HG03558 (cell line): ENCODE data around the gene LMTK2.

Experiments
- ATAC-seq: cut with Tn5 transposase; IDR thresholded peaks from one replicate; pipeline ENCODE4 v1.9.1; 2021; ENCODE audit warnings: moderate number of reproducible peaks; ENCODE audit not compliant: unreplicated experiment; ENCODE audit errors: extremely low read depth

Gene LMTK2

GRCh38 chr7:98230746-98231471 is 124.2 kb downstream of the LMTK2 start:
- ATAC-seq = no peak

DNA sequence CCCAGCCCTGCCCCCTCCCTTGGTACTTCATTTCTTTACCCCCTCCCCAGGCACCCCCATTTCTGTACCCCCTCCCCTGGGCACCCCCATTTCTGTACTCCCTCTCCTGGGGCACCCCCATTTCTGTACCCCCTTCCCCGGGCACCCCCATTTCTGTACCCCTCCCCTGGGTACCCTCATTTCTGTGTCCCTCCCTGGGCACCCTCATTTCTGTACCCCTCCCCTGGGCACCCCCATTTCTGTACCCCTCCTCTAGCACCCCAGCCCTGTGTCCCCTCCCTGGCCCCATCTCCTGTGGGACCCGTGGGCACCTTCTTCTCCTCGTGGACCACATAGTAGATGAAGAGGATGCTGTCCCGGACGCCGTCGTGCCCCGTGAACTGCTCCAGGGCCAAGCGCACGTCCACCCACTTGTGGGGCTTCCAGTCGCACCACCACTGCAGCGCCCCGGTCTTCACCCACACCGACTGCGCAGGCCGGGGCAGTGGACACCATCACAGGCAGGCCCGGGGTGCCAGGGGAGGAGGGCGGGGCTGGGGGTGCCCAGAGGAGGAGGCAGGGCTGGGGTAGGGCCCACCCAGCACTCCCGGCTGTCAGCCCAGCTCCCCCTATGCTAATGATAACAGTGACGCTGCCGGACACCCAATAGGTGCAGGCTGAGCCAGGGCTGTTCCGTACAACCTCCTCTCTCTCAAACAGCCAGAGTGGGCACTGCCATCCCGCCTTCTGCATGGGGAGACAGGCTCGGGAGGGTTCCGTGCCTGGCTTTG is 125.0 kb downstream of the LMTK2 start:
- ATAC-seq = no peak

- ATAC-seq = no peak
Measured at GRCh38 chr7:98232263-98232585, 125.6 kb downstream of the LMTK2 start.

DNA sequence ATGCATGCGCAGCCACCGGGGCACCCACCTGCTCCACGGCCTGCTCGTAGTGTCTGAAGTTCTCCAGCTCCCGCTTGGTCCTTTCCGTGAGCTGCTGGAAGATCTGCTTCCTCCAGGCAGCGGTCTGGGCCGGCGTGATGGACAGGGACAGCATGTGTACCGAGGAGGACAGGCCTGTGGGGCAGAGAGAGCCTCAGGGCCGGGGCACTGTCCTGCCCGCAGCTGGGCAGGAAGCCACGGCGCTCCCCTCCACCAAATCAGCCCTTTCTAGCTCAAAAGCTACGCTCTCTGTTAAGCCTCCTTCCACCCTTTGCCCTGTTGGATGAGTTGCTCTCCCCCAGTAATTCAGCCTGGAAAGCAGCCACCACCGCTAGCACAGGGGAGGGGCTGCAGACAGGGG is 126.1 kb downstream of the LMTK2 start:
- ATAC-seq = no peak

- ATAC-seq = no peak
Measured at GRCh38 chr7:98233219-98234070, 126.8 kb downstream of the LMTK2 start.

DNA sequence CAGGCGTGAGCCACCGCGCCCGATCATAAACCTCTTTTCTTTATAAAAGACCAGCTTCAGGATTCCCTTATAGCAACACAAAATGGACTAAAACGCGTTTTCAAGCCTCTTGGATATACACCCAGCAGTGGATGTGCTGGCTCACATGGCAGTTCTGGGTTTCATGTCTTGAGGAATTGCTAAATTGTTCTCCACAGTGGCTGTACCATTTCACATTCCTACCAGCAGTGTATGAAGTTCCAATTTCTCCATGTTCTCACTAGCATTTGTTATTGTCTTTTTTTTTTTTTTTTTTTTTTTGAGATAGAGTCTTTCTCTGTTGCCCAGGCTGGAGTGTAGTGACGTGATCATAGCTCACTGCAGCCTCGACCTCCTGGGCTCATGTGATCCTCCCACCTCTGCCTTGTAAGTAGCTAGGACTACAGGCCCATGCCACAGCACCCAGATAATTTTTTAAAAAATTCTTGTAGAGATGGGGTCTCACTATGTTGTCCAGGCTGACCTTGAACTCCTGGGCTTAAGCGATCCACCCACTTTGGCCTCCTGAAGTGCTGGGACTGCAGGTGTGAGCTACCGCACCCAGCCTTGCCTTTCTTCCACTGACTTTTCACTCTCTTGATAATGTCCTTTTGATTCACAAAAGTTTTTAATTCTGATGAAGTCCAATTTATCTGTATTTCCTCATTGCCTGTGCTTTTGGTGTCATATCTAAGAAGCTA is 127.9 kb downstream of the LMTK2 start:
- ATAC-seq = no peak

DNA sequence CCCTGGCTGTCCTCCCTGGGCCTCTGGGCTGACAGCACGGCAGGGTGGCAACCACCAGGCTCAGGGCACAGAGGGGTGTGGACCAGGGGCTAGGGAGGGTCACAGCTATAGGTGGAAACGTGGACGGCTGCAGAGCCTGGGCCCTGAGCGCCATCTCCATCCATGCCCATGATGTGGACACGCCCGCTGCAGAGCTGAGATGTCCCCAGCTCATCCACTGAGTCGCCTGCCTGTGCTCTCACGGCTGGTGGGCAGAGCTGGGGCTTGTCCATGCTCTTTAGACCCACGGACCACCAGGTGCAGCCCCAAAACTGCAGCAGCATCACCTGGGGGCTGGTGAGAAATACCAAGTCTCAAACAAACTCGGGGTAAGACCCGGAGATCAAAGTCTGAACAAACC is 129.2 kb downstream of the LMTK2 start:
- ATAC-seq = no peak

GRCh38 chr7:98236355-98237185 is 129.9 kb downstream of the LMTK2 start:
- no peak for ATAC-seq

GRCh38 chr7:98238076-98238475 is 131.4 kb downstream of the LMTK2 start:
- no peak for ATAC-seq

- no peak for ATAC-seq
Measured at GRCh38 chr7:98238976-98239375, 132.3 kb downstream of the LMTK2 start.

GRCh38 chr7:98240961-98241673 is 134.5 kb downstream of the LMTK2 start:
- no peak for ATAC-seq

DNA sequence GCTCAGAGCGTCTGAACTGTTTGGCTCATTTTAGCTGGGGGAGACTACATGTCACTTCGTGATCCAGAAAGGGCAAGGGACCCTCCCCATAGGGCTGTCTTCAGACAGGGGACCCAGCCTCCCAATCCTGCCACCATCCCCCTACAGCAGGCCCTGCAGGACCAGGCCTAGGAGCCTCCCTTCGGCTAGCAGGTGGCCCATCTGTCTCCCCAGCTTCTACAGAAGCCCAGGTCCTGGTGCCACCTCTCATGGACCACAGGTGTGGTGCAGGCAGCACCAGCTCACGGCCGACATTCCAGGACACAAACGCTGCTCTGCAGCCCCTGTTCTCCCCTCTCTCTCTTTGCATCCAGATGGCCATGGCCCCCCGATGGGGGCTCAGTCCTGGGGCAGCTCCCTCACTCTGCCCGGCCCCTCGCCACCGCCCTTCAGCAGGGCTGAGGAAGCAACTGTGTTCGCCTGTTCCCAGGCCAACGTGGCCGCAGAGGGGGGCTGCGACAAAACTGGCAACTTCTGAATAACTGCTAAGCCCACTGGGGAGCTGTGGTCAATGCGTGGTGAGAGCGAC is 135.1 kb downstream of the LMTK2 start:
- no peak for ATAC-seq

- ATAC-seq = no peak
Measured at GRCh38 chr7:98242342-98242741, 135.7 kb downstream of the LMTK2 start.

- no peak for ATAC-seq
Measured at GRCh38 chr7:98242934-98243333, 136.3 kb downstream of the LMTK2 start.

- ATAC-seq = no peak
Measured at GRCh38 chr7:98244871-98245270, 138.2 kb downstream of the LMTK2 start.

GRCh38 chr7:98248156-98248555 is 141.5 kb downstream of the LMTK2 start:
- no peak for ATAC-seq

DNA sequence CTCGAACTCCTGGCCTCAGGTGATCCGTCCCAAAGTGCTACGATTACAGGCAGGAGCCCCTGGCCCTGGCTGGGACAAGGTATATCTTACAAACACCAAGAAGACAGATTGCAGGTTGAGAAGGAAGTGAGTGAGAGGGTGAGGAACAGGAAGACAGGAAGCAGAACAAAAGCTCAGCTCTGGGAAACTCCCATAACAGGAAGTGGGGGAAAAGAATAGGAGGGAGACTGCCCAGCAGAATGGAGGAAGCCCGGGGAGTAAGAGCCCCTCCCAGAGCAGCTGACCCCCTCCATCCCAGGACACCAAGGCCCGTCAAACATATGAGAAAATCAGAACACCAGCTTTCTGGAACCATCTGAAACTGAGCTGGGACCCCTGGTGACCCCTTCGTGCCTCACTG is 142.4 kb downstream of the LMTK2 start:
- no peak for ATAC-seq

GRCh38 chr7:98250789-98251188 is 144.1 kb downstream of the LMTK2 start:
- ATAC-seq = no peak

- ATAC-seq = no peak
Measured at GRCh38 chr7:98251231-98251600, 144.6 kb downstream of the LMTK2 start.
